Endodermal cell (in vitro differentiated cells): ENCODE results near the gene FARSB. TPM values are rescaled to one million over a fixed set of nuclear protein-coding genes. Genes with fewer than 3 reads are reported as not detected.

ENCODE experiments used
- DNase-seq: peaks from one replicate; pipeline ENCODE4 v3.0.0-alpha.2; 2017
- H3K27ac ChIP-seq: 2 replicates; pipeline ENCODE4 v1.5.1; 2013; ENCODE audit warnings: mild to moderate bottlenecking, low read depth, low read length, moderate library complexity
- H3K27me3 ChIP-seq: 2 replicates; pipeline ENCODE4 v1.6.1; 2013; ENCODE audit warnings: mild to moderate bottlenecking, low read length, moderate library complexity; ENCODE audit not compliant: insufficient read depth, control insufficient read depth, poor library complexity, severe bottlenecking
- H3K36me3 ChIP-seq: 2 replicates; pipeline ENCODE4 v1.7.0; 2013; ENCODE audit warnings: mild to moderate bottlenecking, low read length, moderate library complexity; ENCODE audit not compliant: control insufficient read depth, insufficient read depth
- H3K4me1 ChIP-seq: one replicate; pipeline ENCODE4 v1.7.0; 2013; ENCODE audit warnings: low read length; ENCODE audit not compliant: control insufficient read depth, insufficient read depth
- H3K4me3 ChIP-seq: 2 replicates; pipeline ENCODE4 v1.5.1; 2013; ENCODE audit warnings: mild to moderate bottlenecking, low read length, moderate library complexity
- H3K9ac ChIP-seq: 2 replicates; pipeline ENCODE4 v1.6.1; 2013; ENCODE audit warnings: mild to moderate bottlenecking, low read length, moderate library complexity; ENCODE audit not compliant: poor library complexity, severe bottlenecking; ENCODE audit errors: extremely low read depth
- H3K9me3 ChIP-seq: 2 replicates; pipeline ENCODE4 v1.6.1; 2013; ENCODE audit warnings: mild to moderate bottlenecking, low read length, moderate library complexity; ENCODE audit not compliant: control insufficient read depth
- H3K27ac Mint-ChIP-seq: 2 replicates; pipeline ENCODE4 v1.8.0; 2020; ENCODE audit warnings: mixed read lengths
- H3K27me3 Mint-ChIP-seq: 2 replicates; pipeline ENCODE4 v1.8.0; 2021; ENCODE audit warnings: mild to moderate bottlenecking, mixed read lengths; ENCODE audit not compliant: insufficient read depth
- H3K36me3 Mint-ChIP-seq: 2 replicates; pipeline ENCODE4 v1.8.0; 2020; ENCODE audit warnings: low read depth, mixed read lengths
- H3K4me1 Mint-ChIP-seq: 2 replicates; pipeline ENCODE4 v1.8.0; 2020; ENCODE audit warnings: mixed read lengths
- H3K4me3 Mint-ChIP-seq: 2 replicates; pipeline ENCODE4 v1.8.0; 2020; ENCODE audit warnings: mild to moderate bottlenecking, moderate library complexity, mixed read lengths
- H3K9me3 Mint-ChIP-seq: 2 replicates; pipeline ENCODE4 v1.8.0; 2020; ENCODE audit warnings: mild to moderate bottlenecking, mixed read lengths
- WGBS, 2 experiments: methylation state at CpG; one replicate each; pipeline versions ENCODE4 v1.1.5 to v1.1.7; 2013; ENCODE audit warnings: missing lambda C conversion rate in 2 of 2, mixed read lengths in 1 of 2; ENCODE audit not compliant: insufficient coverage in 1 of 2, insufficient read length in 1 of 2; 5-methylcytosine and 5-hydroxymethylcytosine counted together
- total RNA-seq, 2 donors: library from RNA; stranded (reverse); fragmentation: NEBNext Ultra II Directional in 1 of 2; extraction: Animal tissue kit (Norgen Biotek cat#: 25700) in 1 of 2; gene quantifications; 2 replicates in 1 of 2; 3 replicates in 1 of 2; pipeline ENCODE4 v1.2.1, GENCODE V29; 2021
- TF ChIP-seq, protein P1 (sequence below): fragments of 200-600 bp; sonication (generic); conservative IDR thresholded peaks from 2 replicates; pipeline ENCODE4 v1.5.0; 2021; ENCODE audit warnings: antibody characterized with exemption, mild to moderate bottlenecking

The FARSB gene
- total RNA-seq, 2 donors from 2014 or later, result 15.9 to 18.3 TPM

DNA sequence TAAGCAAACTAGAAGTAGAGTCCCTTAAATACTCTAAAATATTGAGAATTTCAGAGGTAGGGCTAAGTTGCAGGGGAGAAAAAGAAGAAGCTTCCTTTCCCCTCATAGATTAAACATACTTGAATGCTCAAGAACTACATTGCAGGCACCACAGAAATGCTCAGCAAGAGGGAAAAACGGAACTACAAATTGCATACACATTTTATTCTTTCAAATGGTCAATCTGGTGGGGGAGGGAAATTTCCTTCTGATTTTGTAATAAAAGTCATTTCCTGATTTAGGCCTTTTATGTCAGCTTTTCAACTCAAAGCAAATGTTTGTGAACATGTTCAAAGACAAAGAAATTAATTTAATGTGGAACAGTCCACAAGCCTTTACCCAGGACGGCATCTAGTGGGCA is 33.0 kb downstream of the FARSB start:
- no peaks in the 10 kb centered on the region for H3K4me1 Mint-ChIP-seq
- Histone ChIP-seq H3K4me3 (no peak overlapping the region), H3K36me3 (peaks cover 63% of the 10 kb centered on the region), H3K9ac (no peak overlapping the region), H3K27me3 (no peaks in the 10 kb centered on the region), H3K4me1 (no peaks in the 10 kb centered on the region), H3K27ac (no peak overlapping the region), H3K9me3 (no peaks in the 10 kb centered on the region)
- H3K27ac Mint-ChIP-seq, result no peak overlapping the region
- H3K4me3 Mint-ChIP-seq, result no peak overlapping the region
- WGBS, 2 experiments, result 100% methylated on average over 1 of the region's 2 CpGs; no CpG with 5 or more reads in 1 of the 2 experiments
- TF ChIP-seq, protein P1, sequence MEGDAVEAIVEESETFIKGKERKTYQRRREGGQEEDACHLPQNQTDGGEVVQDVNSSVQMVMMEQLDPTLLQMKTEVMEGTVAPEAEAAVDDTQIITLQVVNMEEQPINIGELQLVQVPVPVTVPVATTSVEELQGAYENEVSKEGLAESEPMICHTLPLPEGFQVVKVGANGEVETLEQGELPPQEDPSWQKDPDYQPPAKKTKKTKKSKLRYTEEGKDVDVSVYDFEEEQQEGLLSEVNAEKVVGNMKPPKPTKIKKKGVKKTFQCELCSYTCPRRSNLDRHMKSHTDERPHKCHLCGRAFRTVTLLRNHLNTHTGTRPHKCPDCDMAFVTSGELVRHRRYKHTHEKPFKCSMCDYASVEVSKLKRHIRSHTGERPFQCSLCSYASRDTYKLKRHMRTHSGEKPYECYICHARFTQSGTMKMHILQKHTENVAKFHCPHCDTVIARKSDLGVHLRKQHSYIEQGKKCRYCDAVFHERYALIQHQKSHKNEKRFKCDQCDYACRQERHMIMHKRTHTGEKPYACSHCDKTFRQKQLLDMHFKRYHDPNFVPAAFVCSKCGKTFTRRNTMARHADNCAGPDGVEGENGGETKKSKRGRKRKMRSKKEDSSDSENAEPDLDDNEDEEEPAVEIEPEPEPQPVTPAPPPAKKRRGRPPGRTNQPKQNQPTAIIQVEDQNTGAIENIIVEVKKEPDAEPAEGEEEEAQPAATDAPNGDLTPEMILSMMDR, result no peak
- DNase-seq, result no peak
- H3K36me3 Mint-ChIP-seq, result peaks cover 38% of the 10 kb centered on the region
- no peaks in the 10 kb centered on the region for H3K27me3 Mint-ChIP-seq
- no peaks in the 10 kb centered on the region for H3K9me3 Mint-ChIP-seq

DNA sequence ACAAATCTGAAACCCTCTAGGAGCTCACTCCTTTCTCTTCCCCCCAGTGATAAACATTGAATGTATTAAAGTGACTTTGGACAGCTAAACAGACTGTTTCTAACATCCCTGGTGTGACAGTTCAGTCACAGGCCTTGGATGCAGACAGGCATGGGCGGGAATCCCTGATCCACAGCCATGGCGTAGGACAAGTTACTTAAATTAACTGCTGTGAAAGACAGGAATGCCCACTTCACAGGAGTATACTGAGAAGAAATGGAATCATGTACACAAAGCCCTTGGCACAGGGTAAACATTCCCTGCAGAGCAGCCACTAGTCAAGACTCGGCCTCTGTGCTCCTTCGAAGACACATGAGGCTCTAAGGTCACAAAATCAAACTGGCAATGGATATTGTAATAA is 34.0 kb downstream of the FARSB start:
- Mint-ChIP-seq H3K4me1 (no peaks in the 10 kb centered on the region), H3K27ac (no peak overlapping the region), H3K36me3 (peaks cover 29% of the 10 kb centered on the region), H3K27me3 (no peaks in the 10 kb centered on the region), H3K4me3 (no peak overlapping the region), H3K9me3 (no peaks in the 10 kb centered on the region)
- no peak overlapping the region for H3K9ac ChIP-seq
- no peak for DNase-seq
- H3K4me1 ChIP-seq, result no peaks in the 10 kb centered on the region
- peaks cover 54% of the 10 kb centered on the region for H3K36me3 ChIP-seq
- 93 to 100% methylated on average over 1 to 4 of the region's 4 CpGs for WGBS, 2 experiments
- no peaks in the 10 kb centered on the region for H3K9me3 ChIP-seq
- H3K4me3 ChIP-seq, result no peak overlapping the region
- TF ChIP-seq, protein P1, result no peak
- H3K27ac ChIP-seq, result no peak overlapping the region
- no peaks in the 10 kb centered on the region for H3K27me3 ChIP-seq

DNA sequence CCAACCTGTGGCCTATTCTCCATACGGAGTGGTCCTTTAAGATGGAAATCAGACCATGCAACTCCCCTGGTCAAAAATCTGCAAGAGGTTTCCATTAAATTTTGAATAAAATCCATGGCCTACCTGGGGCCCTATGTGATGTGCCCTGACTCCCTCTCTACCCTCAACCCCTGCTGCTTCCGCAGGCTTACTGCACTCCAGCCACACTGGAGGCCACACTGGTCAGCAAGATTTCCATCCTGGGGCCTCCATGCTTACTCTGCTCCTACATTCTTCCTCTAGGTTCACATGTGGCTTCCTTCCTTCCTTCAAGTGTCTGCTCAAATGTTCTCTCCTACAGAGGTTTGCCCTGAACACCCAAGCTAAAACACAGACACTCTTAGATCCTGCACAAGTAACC is 40.6 kb downstream of the FARSB start:
- Mint-ChIP-seq H3K4me1 (no peaks in the 10 kb centered on the region), H3K9me3 (no peaks in the 10 kb centered on the region), H3K36me3 (peaks cover 23% of the 10 kb centered on the region), H3K27ac (no peak overlapping the region), H3K4me3 (no peak overlapping the region), H3K27me3 (no peaks in the 10 kb centered on the region)
- 91 to 94% methylated on average over 2 of the region's 2 CpGs for WGBS, 2 experiments
- Histone ChIP-seq H3K36me3 (peaks cover 43% of the 10 kb centered on the region), H3K27me3 (no peaks in the 10 kb centered on the region), H3K4me3 (no peak overlapping the region), H3K4me1 (no peaks in the 10 kb centered on the region), H3K9me3 (no peaks in the 10 kb centered on the region), H3K9ac (no peak overlapping the region), H3K27ac (no peak overlapping the region)
- no peak for DNase-seq
- TF ChIP-seq, protein P1, result no peak
